ENCODE data around the gene AKT3.

Gene AKT3

DNA sequence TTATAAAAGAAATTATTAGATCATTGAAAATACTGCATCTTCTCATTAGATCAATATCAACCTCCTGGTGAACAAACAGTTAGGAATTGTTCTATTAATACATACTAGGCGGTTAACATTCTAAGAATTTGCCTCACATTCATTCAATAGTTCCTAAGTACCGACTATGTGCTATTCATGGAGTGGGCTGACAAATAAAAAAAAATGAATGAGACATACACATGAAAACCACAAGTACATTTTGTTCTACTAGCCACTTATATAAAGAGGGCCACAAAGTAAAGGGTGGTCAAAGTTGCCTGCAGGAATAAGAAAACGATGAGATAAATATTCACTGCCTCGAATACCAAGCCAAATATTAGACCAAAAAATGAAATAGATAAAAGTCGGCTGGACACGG lies 299.8 kb downstream of the AKT3 start:
- no peak for DNase-seq
- H3K4me1 ChIP-seq: no peaks in the 10 kb centered on the region
- no peak overlapping the region for H3K4me3 ChIP-seq
- intact Hi-C loops (cut with DNase I; ENCODE audit: low total_unique reads): no loop called here
- TF ChIP-seq, protein P1, sequence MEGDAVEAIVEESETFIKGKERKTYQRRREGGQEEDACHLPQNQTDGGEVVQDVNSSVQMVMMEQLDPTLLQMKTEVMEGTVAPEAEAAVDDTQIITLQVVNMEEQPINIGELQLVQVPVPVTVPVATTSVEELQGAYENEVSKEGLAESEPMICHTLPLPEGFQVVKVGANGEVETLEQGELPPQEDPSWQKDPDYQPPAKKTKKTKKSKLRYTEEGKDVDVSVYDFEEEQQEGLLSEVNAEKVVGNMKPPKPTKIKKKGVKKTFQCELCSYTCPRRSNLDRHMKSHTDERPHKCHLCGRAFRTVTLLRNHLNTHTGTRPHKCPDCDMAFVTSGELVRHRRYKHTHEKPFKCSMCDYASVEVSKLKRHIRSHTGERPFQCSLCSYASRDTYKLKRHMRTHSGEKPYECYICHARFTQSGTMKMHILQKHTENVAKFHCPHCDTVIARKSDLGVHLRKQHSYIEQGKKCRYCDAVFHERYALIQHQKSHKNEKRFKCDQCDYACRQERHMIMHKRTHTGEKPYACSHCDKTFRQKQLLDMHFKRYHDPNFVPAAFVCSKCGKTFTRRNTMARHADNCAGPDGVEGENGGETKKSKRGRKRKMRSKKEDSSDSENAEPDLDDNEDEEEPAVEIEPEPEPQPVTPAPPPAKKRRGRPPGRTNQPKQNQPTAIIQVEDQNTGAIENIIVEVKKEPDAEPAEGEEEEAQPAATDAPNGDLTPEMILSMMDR (IDR thresholded peaks at IDR 0.05): no peak
- no peaks in the 10 kb centered on the region for H3K27me3 ChIP-seq
- H3K36me3 ChIP-seq: peaks cover 10 to 13% (median 12%) of the 10 kb centered on the region in 3 donors
- H3K27ac ChIP-seq: no peak overlapping the region
- H3K9me3 ChIP-seq: no peaks in the 10 kb centered on the region

DNA sequence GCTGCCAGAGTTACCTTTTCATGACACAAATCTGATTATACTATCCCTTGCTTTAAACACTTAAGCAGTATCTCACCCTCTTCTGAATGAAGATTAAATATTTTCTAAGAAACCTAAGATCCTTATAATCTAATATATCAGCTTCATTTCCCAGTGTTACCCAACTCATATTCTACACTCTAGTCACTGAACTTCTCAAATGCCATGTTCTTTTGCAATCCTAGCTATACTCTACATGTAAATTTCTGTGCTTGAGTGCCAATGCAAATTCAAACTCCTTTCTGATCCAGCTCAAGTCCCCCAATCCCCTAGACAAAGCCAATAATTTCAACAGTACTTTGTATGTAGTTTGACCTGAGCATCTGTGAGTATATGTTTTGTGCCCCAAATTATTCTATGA lies 300.3 kb downstream of the AKT3 start:
- Histone ChIP-seq H3K36me3 (peaks cover 12 to 15% (median 13%) of the 10 kb centered on the region in 3 donors), H3K27me3 (no peaks in the 10 kb centered on the region), H3K4me1 (no peaks in the 10 kb centered on the region), H3K9me3 (no peaks in the 10 kb centered on the region), H3K27ac (no peak overlapping the region), H3K4me3 (no peak overlapping the region)
- intact Hi-C loops (cut with DNase I; ENCODE audit: low total_unique reads): no loop called here
- DNase-seq: no peak
- TF ChIP-seq, protein P1 (IDR thresholded peaks at IDR 0.05): no peak

DNA sequence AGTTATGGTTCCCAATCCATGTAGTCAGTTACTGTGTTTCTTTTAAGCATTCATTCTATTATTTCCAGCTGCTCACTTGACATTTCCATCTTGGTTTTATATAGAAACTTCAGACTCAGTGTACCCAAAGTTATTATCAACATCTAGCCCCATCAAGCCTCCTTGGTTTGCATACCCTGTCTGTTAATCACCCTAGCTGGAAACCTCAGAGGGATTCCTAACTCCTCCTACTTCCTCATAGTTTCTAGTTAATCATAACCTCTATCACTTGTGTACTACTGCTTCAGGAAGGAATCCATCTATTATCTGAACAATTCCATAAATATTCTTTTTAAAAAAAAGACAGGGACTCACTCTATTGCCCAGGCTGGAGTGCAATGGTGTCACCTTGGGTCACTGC lies 300.9 kb downstream of the AKT3 start:
- intact Hi-C loops (cut with DNase I; ENCODE audit: low total_unique reads): no loop called here
- Histone ChIP-seq H3K9me3 (no peaks in the 10 kb centered on the region), H3K27me3 (no peaks in the 10 kb centered on the region), H3K4me1 (no peaks in the 10 kb centered on the region), H3K36me3 (peaks cover 12 to 22% (median 13%) of the 10 kb centered on the region in 3 donors), H3K27ac (no peak overlapping the region), H3K4me3 (no peak overlapping the region)
- DNase-seq: no peak
- TF ChIP-seq, protein P1 (IDR thresholded peaks at IDR 0.05): no peak

DNA sequence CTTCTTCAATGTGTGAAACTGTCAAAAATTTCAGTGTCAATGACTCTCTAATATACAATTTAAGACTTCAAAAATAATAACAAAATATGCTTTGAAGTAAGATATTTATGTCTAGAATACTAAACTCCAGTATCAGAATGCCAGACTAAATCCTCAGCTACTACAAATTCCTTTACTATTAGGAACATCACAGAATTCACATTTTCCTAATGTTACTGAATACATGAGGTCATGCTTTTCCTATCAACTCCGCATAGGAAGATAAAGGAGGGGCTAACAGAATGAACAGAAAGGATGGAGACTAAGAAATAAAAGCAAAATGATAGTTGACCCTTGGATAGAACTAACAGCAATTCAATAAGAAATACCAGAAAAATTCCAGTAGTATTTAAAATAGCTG lies 301.5 kb downstream of the AKT3 start:
- TF ChIP-seq, protein P1 (IDR thresholded peaks at IDR 0.05): no peak
- H3K9me3 ChIP-seq: no peaks in the 10 kb centered on the region
- H3K4me1 ChIP-seq: no peaks in the 10 kb centered on the region
- no peak overlapping the region for H3K27ac ChIP-seq
- peaks cover 14 to 27% (median 18%) of the 10 kb centered on the region in 3 donors for H3K36me3 ChIP-seq
- H3K27me3 ChIP-seq: no peaks in the 10 kb centered on the region
- no peak for DNase-seq
- intact Hi-C loops (cut with DNase I; ENCODE audit: low total_unique reads): no loop called here
- no peak overlapping the region for H3K4me3 ChIP-seq

- H3K36me3 ChIP-seq: peaks cover 20 to 31% (median 24%) of the 10 kb centered on the region in 3 donors
These were observed 302.2 kb downstream of the AKT3 start for GRCh38 chr1:243547891-243548290.

More at GRCh38 chr1:243547891-243548290, 302.2 kb downstream of the AKT3 start:
- no peak for DNase-seq
- Histone ChIP-seq H3K4me1 (no peaks in the 10 kb centered on the region), H3K4me3 (no peak overlapping the region), H3K9me3 (no peaks in the 10 kb centered on the region), H3K27me3 (no peaks in the 10 kb centered on the region), H3K27ac (no peak overlapping the region)
- TF ChIP-seq, protein P1 (IDR thresholded peaks at IDR 0.05): no peak
- intact Hi-C loops (cut with DNase I; ENCODE audit: low total_unique reads): no loop called here

Measured in tibial artery (tissue), 4 donors.